ENCODE measurements around the gene SLC39A11.

SLC39A11 gene

GRCh38 chr17:73128496-73128895 lies 36.0 kb upstream of the SLC39A11 start:
- ATAC-seq: no peak
- TF ChIP-seq SNAI2 (CRISPR knock-in tag; IDR thresholded peaks at IDR 0.05) (no peak), TCF4 (CRISPR knock-in tag; IDR thresholded peaks at IDR 0.05; ENCODE audit: borderline replicate concordance) (no peak), OSR1 (CRISPR knock-in tag; IDR thresholded peaks at IDR 0.05) (no peak), TSHZ2 (CRISPR knock-in tag; IDR thresholded peaks at IDR 0.05) (no peak), ISL1 (CRISPR knock-in tag; IDR thresholded peaks at IDR 0.05) (no peak), ZNF70 (CRISPR knock-in tag; IDR thresholded peaks at IDR 0.05) (no peak), ZNF565 (CRISPR knock-in tag; conservative IDR thresholded peaks at IDR 0.05; ENCODE audit: low read depth) (no peak), ZFP3 (CRISPR knock-in tag; IDR thresholded peaks at IDR 0.05) (no peak)

- TF ChIP-seq SNAI2 (CRISPR knock-in tag; IDR thresholded peaks at IDR 0.05): no peak
- ATAC-seq: peak; percentile 44; the same call in 2 of the 3 replicates
Observed at GRCh38 chr17:73126716-73127473, 34.4 kb upstream of the SLC39A11 start.

- no peak for TF ChIP-seq BACH2 (CRISPR knock-in tag; IDR thresholded peaks at IDR 0.05; ENCODE audit: borderline replicate concordance)
- ATAC-seq: no peak
Observed at GRCh38 chr17:73123606-73124320, 31.3 kb upstream of the SLC39A11 start.

GRCh38 chr17:73122953-73123605 lies 30.6 kb upstream of the SLC39A11 start:
- no peak for ATAC-seq
- no peak for TF ChIP-seq ZNF565 (CRISPR knock-in tag; conservative IDR thresholded peaks at IDR 0.05; ENCODE audit: low read depth)
- TF ChIP-seq PATZ1 (CRISPR knock-in tag; IDR thresholded peaks at IDR 0.05; ENCODE audit: borderline replicate concordance): no peak
- TF ChIP-seq ZFP3 (CRISPR knock-in tag; IDR thresholded peaks at IDR 0.05): no peak
- TF ChIP-seq CSRNP3 (CRISPR knock-in tag; IDR thresholded peaks at IDR 0.05): no peak
- TF ChIP-seq POU6F1 (CRISPR knock-in tag; IDR thresholded peaks at IDR 0.05; ENCODE audit: borderline replicate concordance, low read depth): no peak
- no peak for TF ChIP-seq TOX (CRISPR knock-in tag; IDR thresholded peaks at IDR 0.05; ENCODE audit: borderline replicate concordance)
- TF ChIP-seq ZC3H10 (CRISPR knock-in tag; IDR thresholded peaks at IDR 0.05): no peak

- TF ChIP-seq TCF4 (CRISPR knock-in tag; IDR thresholded peaks at IDR 0.05; ENCODE audit: borderline replicate concordance): peak; percentile 51; the same call in 1 of the 2 replicates
- no peak for TF ChIP-seq ARNTL (CRISPR knock-in tag; IDR thresholded peaks at IDR 0.05; ENCODE audit: borderline replicate concordance, low read depth)
- ATAC-seq: no peak
Observed at GRCh38 chr17:73121506-73121905, 29.0 kb upstream of the SLC39A11 start.

Data from SK-N-SH treated with all-trans-retinoic acid at 6 μM for 48 hours (cell line).